CD4-positive, alpha-beta T cell treated with Interleukin-21 for 1 hour (primary cell): Measurements from ENCODE around the gene EEF1AKMT4.
A peak's percentile ranks its signal among the peaks of the same experiment; 100 is the strongest.

ENCODE experiments used
- DNase-seq: peaks from one replicate; pipeline ENCODE4 v3.0.0-alpha.2; 2020

EEF1AKMT4 gene

GRCh38 chr3:184236033-184236410 is 13.4 kb upstream of the EEF1AKMT4 start:
- no peak for DNase-seq

- no peak for DNase-seq
These were observed 12.8 kb upstream of the EEF1AKMT4 start for GRCh38 chr3:184236636-184237035.

GRCh38 chr3:184237211-184237610 is 12.3 kb upstream of the EEF1AKMT4 start:
- no peak for DNase-seq

GRCh38 chr3:184237807-184238206 is 11.7 kb upstream of the EEF1AKMT4 start:
- no peak for DNase-seq

GRCh38 chr3:184238246-184238818 is 11.1 kb upstream of the EEF1AKMT4 start:
- DNase-seq, result no peak

GRCh38 chr3:184239221-184239620 is 10.3 kb upstream of the EEF1AKMT4 start:
- DNase-seq, result no peak

GRCh38 chr3:184239708-184240107 is 9.8 kb upstream of the EEF1AKMT4 start:
- DNase-seq, result no peak

GRCh38 chr3:184240384-184241140 is 8.9 kb upstream of the EEF1AKMT4 start:
- no peak for DNase-seq

- no peak for DNase-seq
These were observed 8.4 kb upstream of the EEF1AKMT4 start for GRCh38 chr3:184241141-184241446.

- DNase-seq, result no peak
These were observed 7.8 kb upstream of the EEF1AKMT4 start for GRCh38 chr3:184241447-184242296.

- DNase-seq, result no peak
These were observed 7.2 kb upstream of the EEF1AKMT4 start for GRCh38 chr3:184242297-184242685.

- peak; percentile 89 for DNase-seq
These were observed 739 bp upstream of the EEF1AKMT4 start, which contains the start of gene ALG3 for GRCh38 chr3:184248454-184249411. ALG3 (minus strand) TSS chr3:184248962; CDS start chr3:184248940, 22 bp downstream.

GRCh38 chr3:184250167-184250828 is 826 bp downstream of the EEF1AKMT4 start:
- peak; percentile 91 for DNase-seq

GRCh38 chr3:184255291-184256039 is 6.0 kb downstream of the EEF1AKMT4 start:
- no peak for DNase-seq

GRCh38 chr3:184257083-184257915 is 7.8 kb downstream of the EEF1AKMT4 start:
- no peak for DNase-seq

- no peak for DNase-seq
These were observed 9.5 kb downstream of the EEF1AKMT4 start for GRCh38 chr3:184258926-184259325.

- DNase-seq, result no peak
These were observed 10.0 kb downstream of the EEF1AKMT4 start for GRCh38 chr3:184259396-184259877.

GRCh38 chr3:184259878-184260723 is 10.6 kb downstream of the EEF1AKMT4 start:
- peak; percentile 40 for DNase-seq

GRCh38 chr3:184260724-184261269 is 11.3 kb downstream of the EEF1AKMT4 start:
- no peak for DNase-seq
